SU-DHL-6 (cell line): Measurements from ENCODE around the gene TRIP13.

Experiments
- EZH2phosphoT487 ChIP-seq: fragments of 200-600 bp; sonication (generic), shearing (Covaris generic); conservative IDR thresholded peaks from 2 replicates; pipeline ENCODE4 v1.6.1; 2018; ENCODE audit warnings: mild to moderate bottlenecking, antibody characterized with exemption, low read length, moderate library complexity, mixed read lengths
- TF ChIP-seq, protein P1 (sequence below): fragments of 200-600 bp; sonication (generic); IDR thresholded peaks from one replicate; pipeline ENCODE4 v1.5.1; 2017; ENCODE audit warnings: antibody characterized with exemption, mild to moderate bottlenecking, low read length, moderate library complexity; ENCODE audit not compliant: insufficient read depth, poor library complexity, severe bottlenecking

DNA sequence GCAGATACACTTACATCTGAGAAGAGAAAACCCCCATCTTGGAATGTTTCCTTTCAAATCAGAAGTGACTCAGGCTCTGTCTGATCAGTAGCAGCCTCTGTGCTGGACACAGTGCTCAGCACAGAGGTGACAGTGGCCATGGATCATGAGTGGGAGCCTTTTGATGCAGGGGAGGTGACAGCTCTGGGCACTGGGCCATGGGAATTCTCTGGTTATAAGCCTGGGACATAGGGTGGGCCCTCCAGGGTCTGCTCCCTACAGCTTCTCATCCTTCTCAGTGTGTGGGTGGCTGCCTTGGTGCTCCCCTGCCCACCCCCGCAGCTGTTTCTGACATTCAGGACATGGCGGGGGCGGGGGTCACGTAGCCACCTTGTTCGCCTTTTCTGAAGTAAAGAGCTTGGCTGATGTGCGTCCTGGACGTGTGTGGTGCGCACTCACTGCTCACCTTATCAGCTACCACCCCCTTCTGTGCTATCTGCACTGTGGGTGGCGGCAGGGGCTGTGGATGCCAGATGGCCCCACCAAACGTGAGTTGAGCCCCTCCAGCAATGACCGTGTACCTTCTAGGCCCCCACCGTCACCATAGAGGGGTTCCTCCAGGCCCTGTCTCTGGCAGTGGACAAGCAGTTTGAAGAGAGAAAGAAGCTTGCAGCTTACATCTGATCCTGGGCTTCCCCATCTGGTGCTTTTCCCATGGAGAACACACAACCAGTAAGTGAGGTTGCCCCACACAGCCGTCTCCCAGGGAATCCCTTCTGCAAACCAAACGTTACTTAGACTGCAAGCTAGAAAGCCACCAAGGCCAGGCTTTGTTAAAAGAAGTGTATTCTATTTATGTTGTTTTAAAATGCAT lies 24.0 kb downstream of the TRIP13 start:
- TF ChIP-seq, protein P1, sequence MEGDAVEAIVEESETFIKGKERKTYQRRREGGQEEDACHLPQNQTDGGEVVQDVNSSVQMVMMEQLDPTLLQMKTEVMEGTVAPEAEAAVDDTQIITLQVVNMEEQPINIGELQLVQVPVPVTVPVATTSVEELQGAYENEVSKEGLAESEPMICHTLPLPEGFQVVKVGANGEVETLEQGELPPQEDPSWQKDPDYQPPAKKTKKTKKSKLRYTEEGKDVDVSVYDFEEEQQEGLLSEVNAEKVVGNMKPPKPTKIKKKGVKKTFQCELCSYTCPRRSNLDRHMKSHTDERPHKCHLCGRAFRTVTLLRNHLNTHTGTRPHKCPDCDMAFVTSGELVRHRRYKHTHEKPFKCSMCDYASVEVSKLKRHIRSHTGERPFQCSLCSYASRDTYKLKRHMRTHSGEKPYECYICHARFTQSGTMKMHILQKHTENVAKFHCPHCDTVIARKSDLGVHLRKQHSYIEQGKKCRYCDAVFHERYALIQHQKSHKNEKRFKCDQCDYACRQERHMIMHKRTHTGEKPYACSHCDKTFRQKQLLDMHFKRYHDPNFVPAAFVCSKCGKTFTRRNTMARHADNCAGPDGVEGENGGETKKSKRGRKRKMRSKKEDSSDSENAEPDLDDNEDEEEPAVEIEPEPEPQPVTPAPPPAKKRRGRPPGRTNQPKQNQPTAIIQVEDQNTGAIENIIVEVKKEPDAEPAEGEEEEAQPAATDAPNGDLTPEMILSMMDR = no peak
- no peak for TF ChIP-seq EZH2phosphoT487
